Forelimb muscle (tissue), 1 donor: ENCODE data around the gene STEAP1. TPM values are rescaled to one million over a fixed set of nuclear protein-coding genes. Genes with fewer than 3 reads are reported as not detected.
A peak's percentile ranks its signal among the peaks of the same experiment; 100 is the strongest.

Experiments
- DNase-seq: peaks from one replicate; pipeline ENCODE4 v3.0.0-alpha.2; 2013; ENCODE audit warnings: low read depth
- polyA plus RNA-seq: library from polyadenylated mRNA; unstranded; fragments of 120-200 nt; gene quantifications from one replicate; pipeline ENCODE4 v1.2.1, GENCODE V29; 2013; ENCODE audit not compliant: insufficient read length

STEAP1 gene
- polyA plus RNA-seq, 1 donor, result 1.5 TPM

DNA sequence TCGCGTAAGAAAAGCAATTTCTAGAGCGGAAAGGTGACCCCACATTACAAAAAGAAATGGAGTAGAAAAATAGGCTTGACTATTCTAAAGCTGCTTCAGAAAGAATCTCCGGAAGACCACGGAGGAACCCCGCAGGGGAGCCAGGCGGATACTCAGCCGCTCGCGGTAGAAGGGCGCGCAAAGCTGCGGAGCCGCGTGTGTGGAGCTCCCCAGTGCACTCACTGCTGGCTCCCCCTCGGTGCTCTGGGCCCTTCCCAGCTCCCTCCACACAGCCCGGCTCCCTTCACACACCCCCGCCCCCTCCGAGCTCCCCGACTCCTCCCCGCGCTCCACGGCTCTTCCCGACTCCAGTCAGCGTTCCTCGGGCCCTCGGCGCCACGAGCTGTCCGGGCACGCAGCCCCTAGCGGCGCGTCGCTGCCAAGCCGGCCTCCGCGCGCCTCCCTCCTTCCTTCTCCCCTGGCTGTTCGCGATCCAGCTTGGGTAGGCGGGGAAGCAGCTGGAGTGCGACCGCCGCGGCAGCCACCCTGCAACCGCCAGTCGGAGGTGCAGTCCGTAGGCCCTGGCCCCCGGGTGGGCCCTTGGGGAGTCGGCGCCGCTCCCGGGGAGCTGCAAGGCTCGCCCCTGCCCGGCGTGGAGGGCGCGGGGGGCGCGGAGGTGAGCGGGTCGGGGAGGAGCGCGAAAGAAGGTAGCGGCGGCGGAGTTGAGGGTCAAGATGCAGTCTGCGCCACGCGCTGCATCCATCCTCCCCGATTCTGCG lies 57.3 kb downstream of the STEAP1 start, which contains the start of gene STEAP2:
TSS of gene STEAP2 (plus strand) at position 350 of the 758 bp plus-strand sequence. CDS start 13,343 bp downstream, outside the sequence.
- peak; percentile 28 for DNase-seq

DNA sequence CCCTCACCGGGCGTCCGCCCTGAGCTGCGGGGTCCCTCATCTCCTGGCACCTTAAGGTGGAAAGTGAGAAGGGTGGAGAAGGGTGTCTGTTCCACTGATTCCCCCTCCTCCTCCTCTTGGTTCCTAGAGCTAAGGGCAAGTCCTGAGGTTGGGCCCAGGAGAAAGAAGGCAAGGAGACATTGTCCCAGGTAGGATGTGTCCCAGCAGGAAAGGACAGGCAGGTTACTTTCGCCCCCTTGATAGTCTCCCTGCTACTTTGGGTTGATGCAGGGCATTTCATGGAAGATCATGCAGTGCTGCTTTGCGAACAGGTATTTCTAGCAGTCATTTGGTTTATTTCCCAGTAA lies 57.9 kb downstream of the STEAP1 start:
- DNase-seq, result no peak

- DNase-seq, result no peak
Observed at GRCh38 chr7:90213521-90213920, 59.3 kb downstream of the STEAP1 start.

Other genes with a start within 250 kb of the STEAP1 start
- 2.6 TPM for gene STEAP2, start 57.3 kb downstream of the STEAP1 start, polyA plus RNA-seq
- 3.0 TPM for gene CFAP69, start 90.7 kb downstream of the STEAP1 start, polyA plus RNA-seq
- gene FAM237B, start 166.8 kb downstream of the STEAP1 start, polyA plus RNA-seq, result 0.06 TPM
- gene GTPBP10, start 192.2 kb downstream of the STEAP1 start, polyA plus RNA-seq, result 15.9 TPM
- 23.3 TPM for gene CLDN12, start 249.0 kb downstream of the STEAP1 start, polyA plus RNA-seq